Neural cell (in vitro differentiated cells): ENCODE results near the gene CAST.

ENCODE experiments used
- CTCF ChIP-seq: fragments of 450-650 bp; IDR thresholded peaks from 2 replicates; pipeline ENCODE4 v1.5.1; 2014; ENCODE audit warnings: antibody characterized with exemption, mild to moderate bottlenecking, moderate library complexity; ENCODE audit not compliant: poor library complexity, severe bottlenecking
- EP300 ChIP-seq: fragments of 450-650 bp; conservative IDR thresholded peaks from 2 replicates; pipeline ENCODE4 v1.6.1; 2014; ENCODE audit warnings: antibody characterized with exemption, mild to moderate bottlenecking, moderate library complexity; ENCODE audit not compliant: poor library complexity, severe bottlenecking
- POLR2AphosphoS5 ChIP-seq: IDR thresholded peaks from 2 replicates; pipeline ENCODE4 v1.6.1; 2012

- TF ChIP-seq POLR2AphosphoS5 (no peak), EP300 (no peak), CTCF (no peak)
These were observed 109.9 kb downstream of the CAST start for GRCh38 chr5:96772111-96772510.
